Activated gamma-delta T cell treated with anti-CD3 and anti-CD28 coated beads, Interleukin-2, amount 50 U/mL, for 16 hours (primary cell): ENCODE measurements around the gene OR5C1.
"Not testable (repeated sequence)": the region's sequence is repeated elsewhere in the genome, so short reads cannot be mapped to it uniquely, and the experiment has no call there.

Experiments
- DNase-seq: peaks from one replicate; pipeline ENCODE4 v3.0.0-alpha.2; 2020; ENCODE audit warnings: low read depth

OR5C1 gene

GRCh38 chr9:122788831-122789230 lies at the start of gene OR5C1:
TSS of gene OR5C1 (plus strand) at chr9:122788933. CDS start at chr9:122788933, 0 bp downstream.
- no peak for DNase-seq

GRCh38 chr9:122742003-122742402 lies 46.7 kb upstream of the OR5C1 start, which contains the start of gene OR1L6:
TSS of gene OR1L6 (plus strand) at chr9:122742303. CDS start at chr9:122749848, 7,545 bp downstream.
- DNase-seq = no peak

GRCh38 chr9:122754825-122755224 lies 33.9 kb upstream of the OR5C1 start:
- no peak for DNase-seq

- DNase-seq = no peak
Measured at GRCh38 chr9:122767817-122768216, 20.9 kb upstream of the OR5C1 start.

GRCh38 chr9:122777052-122777451 lies 11.7 kb upstream of the OR5C1 start:
- no peak for DNase-seq

GRCh38 chr9:122777935-122778627 lies 10.7 kb upstream of the OR5C1 start:
- no peak for DNase-seq

- no peak for DNase-seq
Measured at GRCh38 chr9:122779181-122779580, 9.6 kb upstream of the OR5C1 start.

- no peak for DNase-seq
Measured at GRCh38 chr9:122780026-122780425, 8.7 kb upstream of the OR5C1 start.

GRCh38 chr9:122781671-122782070 lies 7.1 kb upstream of the OR5C1 start:
- no peak for DNase-seq

GRCh38 chr9:122785269-122785668 lies 3.5 kb upstream of the OR5C1 start:
- no peak for DNase-seq

GRCh38 chr9:122786338-122786737 lies 2.4 kb upstream of the OR5C1 start:
- no peak for DNase-seq

GRCh38 chr9:122789256-122790046 lies 718 bp downstream of the OR5C1 start:
- no peak for DNase-seq

- no peak for DNase-seq
Measured at GRCh38 chr9:122791872-122792669, 3.3 kb downstream of the OR5C1 start.

GRCh38 chr9:122797316-122798063 lies 8.8 kb downstream of the OR5C1 start:
- DNase-seq = no peak

- DNase-seq = no peak
Measured at GRCh38 chr9:122800066-122801060, 11.6 kb downstream of the OR5C1 start, which contains the start of gene OR1K1. TSS of gene OR1K1 (plus strand) at chr9:122800123. CDS start at chr9:122800123, 0 bp downstream.

- no peak for DNase-seq
Measured at GRCh38 chr9:122806661-122807060, 17.9 kb downstream of the OR5C1 start.

- DNase-seq = no peak
Measured at GRCh38 chr9:122807271-122807900, 18.7 kb downstream of the OR5C1 start.

- no peak for DNase-seq
Measured at GRCh38 chr9:122808141-122808540, 19.4 kb downstream of the OR5C1 start.

GRCh38 chr9:122809261-122809660 lies 20.5 kb downstream of the OR5C1 start:
- not testable (repeated sequence) for DNase-seq
